GM21619 (cell line): ENCODE data around the gene FCRLB.
"Not testable (repeated sequence)": the region's sequence is repeated elsewhere in the genome, so short reads cannot be mapped to it uniquely, and the experiment has no call there.

Experiments used
- ATAC-seq: cut with Tn5 transposase; IDR thresholded peaks from one replicate; pipeline ENCODE4 v1.9.1; 2021; ENCODE audit not compliant: unreplicated experiment

Gene FCRLB

GRCh38 chr1:161719325-161719611 lies 2.1 kb upstream of the FCRLB start:
- peak; percentile 35 for ATAC-seq

- ATAC-seq: no peak
Measured at GRCh38 chr1:161720422-161720821, 922 bp upstream of the FCRLB start.

- ATAC-seq: no peak
Measured at GRCh38 chr1:161721738-161722343, 497 bp downstream of the FCRLB start.

GRCh38 chr1:161722406-161722805 lies 1.1 kb downstream of the FCRLB start:
- ATAC-seq: no peak

GRCh38 chr1:161723459-161724141 lies 2.3 kb downstream of the FCRLB start:
- ATAC-seq: no peak

GRCh38 chr1:161725258-161725907 lies 4.0 kb downstream of the FCRLB start:
- ATAC-seq: not testable (repeated sequence)

- ATAC-seq: peak; percentile 9
Measured at GRCh38 chr1:161725908-161726472, 4.6 kb downstream of the FCRLB start.

GRCh38 chr1:161726473-161727255 lies 5.3 kb downstream of the FCRLB start:
- ATAC-seq: peak; percentile 42

GRCh38 chr1:161727256-161727924 lies 6.0 kb downstream of the FCRLB start:
- ATAC-seq: peak; percentile 8

- ATAC-seq: no peak
Measured at GRCh38 chr1:161728376-161729226, 7.3 kb downstream of the FCRLB start.

GRCh38 chr1:161730050-161730564 lies 8.8 kb downstream of the FCRLB start:
- no peak for ATAC-seq

- no peak for ATAC-seq
Measured at GRCh38 chr1:161731241-161731640, 9.9 kb downstream of the FCRLB start.

- ATAC-seq: no peak
Measured at GRCh38 chr1:161731981-161732718, 10.8 kb downstream of the FCRLB start.

- no peak for ATAC-seq
Measured at GRCh38 chr1:161733526-161733925, 12.2 kb downstream of the FCRLB start.

GRCh38 chr1:161735837-161736236 lies 14.5 kb downstream of the FCRLB start:
- no peak for ATAC-seq

- ATAC-seq: no peak
Measured at GRCh38 chr1:161736335-161736969, 15.1 kb downstream of the FCRLB start.

GRCh38 chr1:161737625-161738024 lies 16.3 kb downstream of the FCRLB start:
- no peak for ATAC-seq

GRCh38 chr1:161738627-161739287 lies 17.4 kb downstream of the FCRLB start:
- peak; percentile 69 for ATAC-seq
